ENCODE measurements around the gene ATP8A2. TPM values are rescaled to one million over a fixed set of nuclear protein-coding genes. Genes with fewer than 3 reads are reported as not detected.

Gene ATP8A2
- total RNA-seq, 2 donors from 2014 or later = 0.08 to 0.19 TPM

DNA sequence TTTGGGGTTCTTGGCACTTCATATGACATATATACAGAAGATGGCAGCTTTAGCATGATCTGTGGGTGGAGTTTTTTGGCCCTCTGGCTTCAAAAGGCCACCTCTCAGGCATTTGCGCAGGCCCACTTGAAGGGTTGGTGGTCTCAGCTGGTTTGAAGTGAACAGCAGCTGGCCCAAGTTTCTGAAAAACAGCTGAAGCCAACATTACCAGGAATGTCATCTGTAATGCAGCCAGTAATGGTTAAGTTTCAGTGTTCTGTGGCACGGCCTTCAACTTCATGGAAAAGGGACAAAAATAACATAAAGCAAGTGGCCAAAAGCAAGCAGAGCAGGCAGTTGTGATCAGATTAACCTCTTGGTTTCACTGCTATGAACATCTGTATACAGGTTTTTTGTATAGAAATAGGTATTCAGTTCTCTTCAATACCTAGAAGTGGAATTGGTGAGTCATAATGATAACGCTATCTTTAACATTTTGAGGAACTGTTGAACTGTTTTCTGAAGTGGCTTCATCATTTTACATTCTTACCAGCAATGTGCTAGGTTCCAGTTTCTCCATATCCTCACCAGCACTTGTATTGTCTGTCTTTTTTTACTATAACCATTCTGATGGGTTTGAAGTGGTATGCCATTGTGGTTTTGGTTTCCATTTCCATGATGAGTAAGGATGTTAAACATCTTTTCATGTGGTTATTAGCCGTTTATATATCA is 434.6 kb downstream of the ATP8A2 start:
- H3K4me3 ChIP-seq = no peak overlapping the region
- H3K9me3 ChIP-seq = no peaks in the 10 kb centered on the region
- no peak for DNase-seq (ENCODE audit: low spot score)
- H3K27ac ChIP-seq = no peak overlapping the region
- no peaks in the 10 kb centered on the region for H3K27me3 ChIP-seq
- H3K36me3 ChIP-seq = no peaks in the 10 kb centered on the region
- no peaks in the 10 kb centered on the region for H3K4me1 ChIP-seq
- TF ChIP-seq, protein P1, sequence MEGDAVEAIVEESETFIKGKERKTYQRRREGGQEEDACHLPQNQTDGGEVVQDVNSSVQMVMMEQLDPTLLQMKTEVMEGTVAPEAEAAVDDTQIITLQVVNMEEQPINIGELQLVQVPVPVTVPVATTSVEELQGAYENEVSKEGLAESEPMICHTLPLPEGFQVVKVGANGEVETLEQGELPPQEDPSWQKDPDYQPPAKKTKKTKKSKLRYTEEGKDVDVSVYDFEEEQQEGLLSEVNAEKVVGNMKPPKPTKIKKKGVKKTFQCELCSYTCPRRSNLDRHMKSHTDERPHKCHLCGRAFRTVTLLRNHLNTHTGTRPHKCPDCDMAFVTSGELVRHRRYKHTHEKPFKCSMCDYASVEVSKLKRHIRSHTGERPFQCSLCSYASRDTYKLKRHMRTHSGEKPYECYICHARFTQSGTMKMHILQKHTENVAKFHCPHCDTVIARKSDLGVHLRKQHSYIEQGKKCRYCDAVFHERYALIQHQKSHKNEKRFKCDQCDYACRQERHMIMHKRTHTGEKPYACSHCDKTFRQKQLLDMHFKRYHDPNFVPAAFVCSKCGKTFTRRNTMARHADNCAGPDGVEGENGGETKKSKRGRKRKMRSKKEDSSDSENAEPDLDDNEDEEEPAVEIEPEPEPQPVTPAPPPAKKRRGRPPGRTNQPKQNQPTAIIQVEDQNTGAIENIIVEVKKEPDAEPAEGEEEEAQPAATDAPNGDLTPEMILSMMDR (IDR thresholded peaks at IDR 0.05) = no peak

DNA sequence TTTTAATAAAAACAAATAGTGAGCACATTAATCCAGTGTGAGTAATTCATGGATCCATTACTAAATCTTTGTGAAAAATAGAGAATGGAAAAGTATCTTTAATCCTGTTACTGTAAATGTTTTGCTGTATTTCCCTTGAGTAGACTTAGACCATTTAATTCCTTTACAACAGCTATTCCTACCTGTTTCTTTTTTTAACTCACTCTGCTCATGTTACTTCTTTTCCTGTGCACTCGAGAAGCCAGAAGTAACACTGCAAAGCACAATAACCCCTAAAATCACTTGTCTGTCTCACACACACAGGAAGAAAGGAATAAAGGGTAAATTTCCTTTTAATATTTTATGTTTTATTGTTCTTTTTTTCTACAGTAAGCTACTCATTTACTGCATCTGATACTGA is 435.8 kb downstream of the ATP8A2 start:
- Histone ChIP-seq H3K9me3 (peaks cover 0 to 8% of the 10 kb centered on the region in 2 donors), H3K4me1 (no peaks in the 10 kb centered on the region), H3K27ac (no peak overlapping the region), H3K4me3 (no peak overlapping the region), H3K27me3 (no peaks in the 10 kb centered on the region), H3K36me3 (no peaks in the 10 kb centered on the region)
- DNase-seq (ENCODE audit: low spot score) = no peak
- TF ChIP-seq, protein P1 (IDR thresholded peaks at IDR 0.05) = no peak

DNA sequence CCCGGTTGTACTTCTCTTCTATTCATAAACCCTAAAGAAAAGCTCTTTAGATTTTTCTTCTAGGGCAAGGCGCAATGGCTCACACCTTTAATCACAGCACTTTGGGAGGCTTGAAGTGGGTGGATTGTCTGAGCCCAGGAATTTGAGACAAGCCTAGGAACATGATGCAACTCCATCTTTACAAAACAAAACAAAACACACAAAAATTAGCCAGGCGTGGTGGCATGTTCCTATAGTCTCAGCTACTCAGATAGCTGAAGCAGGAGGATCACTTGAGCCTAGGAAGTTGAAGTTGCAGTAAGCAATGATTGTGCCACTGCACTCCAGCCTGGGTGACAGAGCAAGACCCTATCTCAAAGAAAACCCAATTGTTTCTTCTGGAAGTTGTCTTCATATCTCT is 439.7 kb downstream of the ATP8A2 start:
- H3K36me3 ChIP-seq = no peaks in the 10 kb centered on the region
- H3K4me1 ChIP-seq = no peaks in the 10 kb centered on the region
- TF ChIP-seq, protein P1 (IDR thresholded peaks at IDR 0.05) = no peak
- H3K27me3 ChIP-seq = no peaks in the 10 kb centered on the region
- H3K27ac ChIP-seq = no peak overlapping the region
- no peak for DNase-seq (ENCODE audit: low spot score)
- peaks cover 0 to 8% of the 10 kb centered on the region in 2 donors for H3K9me3 ChIP-seq
- no peak overlapping the region for H3K4me3 ChIP-seq

DNA sequence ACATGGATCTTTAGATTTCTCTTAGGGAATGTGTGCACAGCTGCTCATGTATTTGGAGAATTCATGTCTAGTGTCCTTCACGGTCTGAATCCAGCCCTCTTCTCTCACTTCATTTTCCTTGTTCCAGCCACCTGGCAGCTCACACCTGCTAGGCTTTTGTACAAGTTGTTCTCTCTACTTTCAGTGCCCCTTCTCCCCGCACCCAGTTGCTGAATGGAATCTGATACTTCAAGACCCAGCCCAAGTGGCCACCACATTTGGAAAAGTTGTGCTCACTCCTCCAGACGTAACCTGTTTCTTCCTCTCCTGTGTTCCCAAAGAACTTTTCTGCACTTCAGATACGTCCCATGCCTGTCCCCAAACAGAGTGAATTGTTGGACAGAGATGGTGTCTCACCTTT is 444.5 kb downstream of the ATP8A2 start:
- no peak overlapping the region for H3K27ac ChIP-seq
- no peaks in the 10 kb centered on the region for H3K36me3 ChIP-seq
- peaks cover 0 to 8% of the 10 kb centered on the region in 2 donors for H3K9me3 ChIP-seq
- no peaks in the 10 kb centered on the region for H3K27me3 ChIP-seq
- no peak for DNase-seq (ENCODE audit: low spot score)
- TF ChIP-seq, protein P1 (IDR thresholded peaks at IDR 0.05) = no peak
- H3K4me1 ChIP-seq = no peaks in the 10 kb centered on the region
- H3K4me3 ChIP-seq = no peak overlapping the region

DNA sequence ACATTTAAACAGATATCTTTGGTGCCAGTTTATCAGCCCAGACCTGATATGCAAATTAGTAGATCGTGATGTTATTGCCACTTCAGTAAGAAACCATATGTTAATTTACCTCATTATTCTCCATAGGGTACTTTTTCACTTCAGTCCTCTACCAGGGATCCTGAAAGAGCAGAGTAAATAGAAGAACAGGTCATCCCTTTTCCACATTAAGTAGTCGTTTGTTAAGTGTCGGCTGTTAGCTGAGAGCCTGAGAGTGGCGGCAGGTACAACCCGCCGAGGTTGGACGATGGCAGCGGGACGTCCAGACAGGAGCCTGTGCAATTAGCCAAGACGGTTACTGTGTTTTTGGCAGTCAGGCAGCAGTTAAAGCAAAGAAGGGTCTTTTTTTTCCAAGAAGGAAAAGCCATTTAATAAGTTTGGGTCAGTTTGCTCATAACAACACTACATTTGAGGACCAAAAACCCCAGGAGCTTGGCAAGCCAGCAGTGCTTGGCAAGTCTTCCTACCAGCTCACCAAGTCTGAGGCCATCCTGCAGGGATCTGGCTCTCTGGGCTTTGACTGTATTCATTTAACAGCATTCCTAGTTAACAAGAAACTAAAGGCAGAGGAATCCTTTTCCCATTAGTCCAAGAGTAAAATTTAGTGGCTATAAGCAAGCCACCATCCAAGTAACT is 448.2 kb downstream of the ATP8A2 start:
- no peaks in the 10 kb centered on the region for H3K27me3 ChIP-seq
- H3K36me3 ChIP-seq = no peaks in the 10 kb centered on the region
- no peak overlapping the region for H3K4me3 ChIP-seq
- no peak for DNase-seq (ENCODE audit: low spot score)
- no peak overlapping the region for H3K27ac ChIP-seq
- H3K4me1 ChIP-seq = no peaks in the 10 kb centered on the region
- H3K9me3 ChIP-seq = peaks cover 0 to 5% of the 10 kb centered on the region in 2 donors
- TF ChIP-seq, protein P1 (IDR thresholded peaks at IDR 0.05) = no peak
